HG03108 (cell line): Measurements from ENCODE around the gene NAT10.
"Not testable (repeated sequence)": the region's sequence is repeated elsewhere in the genome, so short reads cannot be mapped to it uniquely, and the experiment has no call there.

Experiments used
- ATAC-seq: cut with Tn5 transposase; IDR thresholded peaks from one replicate; pipeline ENCODE4 v1.9.1; 2021; ENCODE audit warnings: moderate library complexity; ENCODE audit not compliant: unreplicated experiment

The NAT10 gene

GRCh38 chr11:34166806-34167740, 61.6 kb downstream of the NAT10 start:
- no peak for ATAC-seq

GRCh38 chr11:34167961-34168360, 62.5 kb downstream of the NAT10 start:
- no peak for ATAC-seq

DNA sequence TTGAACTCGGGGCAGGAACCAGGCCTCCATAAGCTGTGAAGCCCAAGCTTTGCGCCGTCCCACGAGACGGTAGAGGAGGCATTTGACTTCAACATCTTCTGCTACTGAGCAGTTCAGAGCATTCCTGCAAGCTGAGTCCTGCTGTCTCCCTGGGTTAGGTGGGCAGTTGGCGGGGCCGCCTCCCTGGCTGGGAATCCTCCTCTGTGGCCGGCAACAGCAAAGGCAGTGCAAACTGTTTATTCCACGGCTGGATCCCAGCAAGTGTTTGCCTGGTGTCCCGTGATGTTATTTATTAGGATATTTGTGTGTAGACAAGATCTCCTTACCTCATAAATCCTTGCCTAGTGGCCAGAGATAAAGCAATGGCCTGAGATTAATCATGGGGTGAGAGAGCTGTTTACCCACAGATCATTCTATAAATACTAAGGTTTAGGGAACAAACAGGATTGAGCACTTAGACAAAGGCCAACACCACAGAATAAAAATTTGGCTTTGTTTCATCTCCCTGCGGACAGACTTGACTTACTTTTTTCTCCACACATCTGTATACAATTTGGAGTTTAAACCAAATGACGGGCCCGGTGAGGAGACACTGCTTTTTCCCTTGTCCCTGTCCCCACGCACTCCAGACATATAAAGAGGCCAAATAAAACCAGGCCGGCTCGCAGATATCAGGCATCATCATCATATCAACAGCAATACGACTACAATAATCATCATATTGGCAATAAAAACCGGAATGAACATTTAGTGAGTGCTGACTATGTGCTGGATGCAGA, 63.4 kb downstream of the NAT10 start:
- ATAC-seq, result no peak

DNA sequence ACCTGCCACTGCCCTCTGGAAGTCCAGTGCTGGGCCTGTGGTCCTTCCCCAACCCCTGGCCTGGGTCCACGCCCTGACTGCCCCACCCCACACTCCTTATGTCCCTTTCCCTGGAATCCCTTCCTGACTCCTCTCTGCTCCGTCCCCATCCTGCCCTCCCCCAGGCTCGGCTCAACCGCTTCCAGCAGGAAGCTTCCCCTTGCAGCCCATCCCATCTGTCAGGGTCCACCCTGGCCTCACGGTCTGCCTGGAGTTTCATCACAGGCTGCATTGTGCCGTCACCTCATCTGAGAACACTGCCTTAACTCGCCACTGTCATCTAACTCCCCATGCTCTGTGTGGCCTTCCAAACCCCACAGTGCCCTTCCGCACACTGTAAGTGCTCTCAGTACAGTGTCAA, 64.3 kb downstream of the NAT10 start:
- ATAC-seq, result no peak

- ATAC-seq, result no peak
These were observed 67.6 kb downstream of the NAT10 start for GRCh38 chr11:34173050-34173449.

GRCh38 chr11:34174412-34175041, 69.1 kb downstream of the NAT10 start:
- peak; percentile 81 for ATAC-seq

- no peak for ATAC-seq
These were observed 70.0 kb downstream of the NAT10 start for GRCh38 chr11:34175284-34176019.

DNA sequence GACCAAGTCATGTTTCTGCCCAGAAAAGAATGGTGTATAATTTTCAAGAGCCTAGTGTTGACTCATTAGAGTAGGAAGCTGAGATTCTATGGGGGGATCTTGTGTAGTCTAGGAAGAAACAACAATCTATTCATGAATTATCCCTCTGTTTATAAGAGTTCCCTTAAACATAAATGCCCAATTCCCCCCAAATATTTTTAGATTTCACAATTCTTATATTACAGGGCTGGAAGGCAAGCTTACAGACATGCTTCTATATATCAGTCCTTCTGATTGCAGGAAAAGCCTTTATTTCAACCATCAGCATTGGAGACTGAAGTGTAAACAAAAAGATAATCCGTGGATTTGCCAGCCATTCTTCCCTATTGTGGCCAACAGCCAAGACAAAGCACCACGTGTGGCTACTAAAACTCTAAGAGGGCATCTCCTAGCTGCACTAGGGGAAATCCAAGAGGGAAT, 71.4 kb downstream of the NAT10 start:
- no peak for ATAC-seq

DNA sequence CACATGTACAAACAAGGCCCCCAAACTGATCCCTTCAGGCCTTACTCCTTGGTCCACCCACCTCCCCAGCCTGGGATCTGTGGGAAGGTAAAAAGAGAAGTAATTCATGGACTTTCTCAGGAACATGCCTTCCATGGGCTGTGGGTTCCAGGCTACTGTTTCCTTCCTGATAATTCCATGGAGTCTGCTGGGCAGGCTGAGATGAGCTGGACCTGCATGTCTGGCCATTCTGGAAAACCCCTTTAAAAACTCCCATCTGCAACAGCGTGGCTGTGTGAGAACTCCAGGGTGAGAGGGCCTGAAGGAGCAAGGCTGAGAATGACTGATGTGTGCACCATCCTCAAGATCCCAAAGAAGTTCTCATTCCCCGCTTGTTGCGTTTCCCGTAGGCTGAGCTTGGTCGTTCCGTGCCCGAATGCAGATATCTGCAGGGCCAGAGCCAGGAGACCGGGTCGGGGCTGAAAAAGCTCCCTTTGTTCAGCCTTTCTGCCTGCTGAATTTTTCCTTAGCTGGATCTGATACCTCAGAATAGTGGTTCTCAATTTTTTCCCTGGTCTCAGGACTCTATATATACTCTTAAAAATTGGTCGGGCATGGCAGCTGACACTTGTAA, 72.9 kb downstream of the NAT10 start:
- ATAC-seq, result no peak

- no peak for ATAC-seq
These were observed 73.7 kb downstream of the NAT10 start for GRCh38 chr11:34179026-34179675.

DNA sequence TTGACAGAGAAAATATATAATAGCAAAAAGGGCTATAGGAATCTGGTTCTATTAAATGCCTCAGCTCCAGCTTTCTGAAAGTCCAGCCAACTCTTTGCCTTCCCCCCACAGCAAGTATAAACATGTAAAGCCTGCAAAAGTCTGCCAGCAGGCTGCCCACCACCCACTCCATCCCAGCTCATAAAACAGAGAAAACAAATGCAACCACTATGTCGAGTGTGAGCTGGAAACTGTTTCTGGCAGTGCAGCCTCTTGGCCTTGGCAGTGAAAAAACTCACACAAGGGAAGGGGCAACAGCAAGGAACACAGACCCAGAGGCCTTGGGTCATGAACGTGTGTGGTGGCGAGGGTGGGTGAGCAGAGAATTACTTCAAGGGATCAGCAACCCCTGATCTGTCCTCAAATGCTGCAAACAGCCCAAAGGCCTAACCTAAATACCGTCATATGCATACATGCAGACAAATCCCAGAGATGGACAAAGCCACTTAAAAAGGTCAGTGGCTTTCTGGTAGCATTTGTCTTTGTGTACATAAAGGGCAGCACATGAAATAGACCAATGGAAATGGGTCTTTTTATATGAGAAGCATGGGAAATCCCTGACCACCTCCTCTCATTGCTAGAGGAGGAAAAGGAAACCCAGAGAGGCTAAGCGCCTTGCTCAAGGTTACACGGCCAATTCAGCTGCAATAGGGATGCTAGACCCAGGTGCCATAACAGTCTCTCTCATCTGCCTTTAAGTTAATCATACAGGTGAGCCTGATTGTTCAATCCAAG, 74.8 kb downstream of the NAT10 start:
- ATAC-seq, result no peak

GRCh38 chr11:34180814-34181165, 75.4 kb downstream of the NAT10 start:
- not testable (repeated sequence) for ATAC-seq

- ATAC-seq, result no peak
These were observed 75.8 kb downstream of the NAT10 start for GRCh38 chr11:34181251-34181650.

DNA sequence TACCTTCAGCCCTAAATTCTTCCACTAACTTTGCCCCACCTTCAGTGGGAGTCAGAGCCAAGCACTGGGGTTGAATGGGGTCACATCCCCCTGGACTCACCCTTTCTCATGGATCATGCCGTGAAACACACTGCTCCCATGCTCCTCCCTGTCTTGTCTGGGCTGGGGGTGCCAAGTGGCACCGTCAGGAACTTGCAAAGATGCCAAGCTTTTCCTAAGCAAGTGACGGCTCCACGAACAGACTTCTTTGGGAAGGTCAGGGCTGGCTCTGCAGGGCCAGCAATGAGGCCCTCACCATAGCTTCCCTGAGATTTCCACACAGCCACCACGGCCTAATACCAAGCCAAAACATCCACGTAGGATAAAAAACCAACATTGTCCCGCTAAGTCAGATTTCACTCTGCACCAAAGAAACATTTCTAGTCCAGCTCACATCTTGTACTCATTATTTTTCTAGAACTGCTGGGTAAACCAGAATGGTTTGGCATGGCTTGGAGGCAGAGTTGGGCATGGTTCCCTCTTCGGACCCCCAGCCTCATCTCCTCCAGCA, 76.5 kb downstream of the NAT10 start:
- ATAC-seq, result no peak

DNA sequence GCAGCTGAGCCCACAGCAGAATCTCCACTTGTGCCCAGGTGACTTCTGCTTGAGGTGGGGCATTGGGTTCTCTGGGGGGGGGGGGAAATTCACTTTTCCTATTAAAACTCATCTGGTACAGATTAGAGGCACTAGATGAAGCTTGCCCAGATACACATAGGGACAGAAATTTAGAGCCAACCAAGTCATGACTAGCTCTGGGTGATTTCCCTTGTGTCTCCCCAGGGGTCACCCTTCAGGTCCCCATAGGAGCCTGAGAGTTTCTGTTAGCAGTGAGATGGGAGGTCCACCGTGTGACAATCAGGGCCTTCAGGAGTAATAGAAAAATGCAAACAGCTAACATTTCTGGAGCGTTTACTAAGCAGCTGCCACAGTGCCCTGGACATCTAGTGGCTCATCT, 77.0 kb downstream of the NAT10 start:
- no peak for ATAC-seq

GRCh38 chr11:34182921-34183685, 77.7 kb downstream of the NAT10 start:
- no peak for ATAC-seq

GRCh38 chr11:34183848-34184391, 78.5 kb downstream of the NAT10 start:
- no peak for ATAC-seq

GRCh38 chr11:34184505-34185015, 79.1 kb downstream of the NAT10 start:
- ATAC-seq, result no peak
